ENCODE data around the gene CEBPG.
A peak's percentile ranks its signal among the peaks of the same experiment; 100 is the strongest.

Gene CEBPG

GRCh38 chr19:33426621-33427361 lies 53.3 kb downstream of the CEBPG start:
- no peak for DNase-seq

- DNase-seq: no peak
Observed at GRCh38 chr19:33427801-33428626, 54.5 kb downstream of the CEBPG start.

GRCh38 chr19:33428627-33429125 lies 55.2 kb downstream of the CEBPG start:
- no peak for DNase-seq

- no peak for DNase-seq
Observed at GRCh38 chr19:33429891-33430673, 56.6 kb downstream of the CEBPG start.

- peak; percentile 71 for DNase-seq
Observed at GRCh38 chr19:33430674-33431277, 57.3 kb downstream of the CEBPG start.

- no peak for DNase-seq
Observed at GRCh38 chr19:33432015-33432414, 58.5 kb downstream of the CEBPG start.
